NCI-H146 treated with DMSO at 0.1 percent for 48 hours (cell line): ENCODE results near the gene PCDH9.

Source experiments
- DNase-seq: peaks from one replicate; lab custom pipeline; 2025; ENCODE audit not compliant: unreplicated experiment; lab: John Stamatoyannopoulos, UW

Gene PCDH9

DNA sequence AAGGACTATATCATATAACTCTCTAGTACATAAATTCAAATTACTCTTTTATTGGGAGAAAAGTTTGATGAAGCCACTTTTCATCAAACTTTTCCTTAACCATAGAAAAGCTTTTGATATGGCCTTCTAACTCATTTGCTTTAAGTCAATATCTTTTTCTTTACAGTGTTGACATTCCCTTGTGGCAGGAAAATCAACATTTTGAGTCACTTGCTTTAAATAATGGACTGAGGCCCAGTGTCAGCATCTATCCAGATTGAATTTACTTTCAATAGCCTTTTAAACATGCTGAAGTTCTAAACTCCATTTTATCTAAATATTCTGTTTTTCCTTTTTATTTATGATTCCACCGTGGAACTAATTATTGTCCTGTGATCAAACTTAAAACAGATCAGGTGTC is 62.7 kb downstream of the PCDH9 start:
- no peak for DNase-seq

DNA sequence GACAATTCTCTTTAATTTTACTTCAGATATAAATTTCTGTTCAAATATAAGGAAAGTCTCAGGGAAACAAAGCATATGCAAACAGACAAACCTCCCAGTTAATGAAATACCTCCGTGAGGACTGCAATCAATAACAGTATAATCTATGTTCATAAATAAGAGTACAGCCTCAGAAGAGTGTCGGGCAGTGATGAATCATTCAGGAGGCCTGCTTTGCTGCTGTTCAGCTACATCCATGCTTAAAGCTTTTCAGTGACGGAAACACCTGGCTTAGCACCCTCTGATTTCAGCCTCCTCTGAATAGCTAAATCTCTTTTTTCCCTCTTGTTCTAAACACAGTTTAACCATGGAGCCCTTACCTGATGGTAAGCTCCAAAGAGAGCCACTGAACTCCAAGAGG is 69.0 kb downstream of the PCDH9 start:
- no peak for DNase-seq

DNA sequence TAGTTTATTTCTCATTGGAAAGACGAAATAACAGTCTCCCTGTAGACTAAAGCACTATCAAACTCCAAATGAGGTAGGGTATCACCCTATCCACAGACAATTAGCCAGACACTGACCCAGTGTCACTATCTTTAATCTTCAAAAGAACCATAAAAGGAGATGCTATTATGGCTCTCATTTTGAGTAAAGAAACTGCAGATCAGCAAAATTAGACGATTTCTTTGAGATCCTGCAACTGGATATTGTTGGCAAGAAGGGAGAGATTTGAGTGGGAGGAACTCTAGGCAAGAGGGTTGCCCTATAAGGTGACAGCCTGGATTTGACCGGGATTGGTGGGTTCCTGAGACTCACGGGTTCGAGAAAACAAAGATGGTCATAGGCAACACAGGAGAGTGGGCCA is 71.2 kb downstream of the PCDH9 start:
- no peak for DNase-seq

- DNase-seq: no peak
These were observed 73.4 kb downstream of the PCDH9 start for GRCh38 chr13:67156723-67157060.

DNA sequence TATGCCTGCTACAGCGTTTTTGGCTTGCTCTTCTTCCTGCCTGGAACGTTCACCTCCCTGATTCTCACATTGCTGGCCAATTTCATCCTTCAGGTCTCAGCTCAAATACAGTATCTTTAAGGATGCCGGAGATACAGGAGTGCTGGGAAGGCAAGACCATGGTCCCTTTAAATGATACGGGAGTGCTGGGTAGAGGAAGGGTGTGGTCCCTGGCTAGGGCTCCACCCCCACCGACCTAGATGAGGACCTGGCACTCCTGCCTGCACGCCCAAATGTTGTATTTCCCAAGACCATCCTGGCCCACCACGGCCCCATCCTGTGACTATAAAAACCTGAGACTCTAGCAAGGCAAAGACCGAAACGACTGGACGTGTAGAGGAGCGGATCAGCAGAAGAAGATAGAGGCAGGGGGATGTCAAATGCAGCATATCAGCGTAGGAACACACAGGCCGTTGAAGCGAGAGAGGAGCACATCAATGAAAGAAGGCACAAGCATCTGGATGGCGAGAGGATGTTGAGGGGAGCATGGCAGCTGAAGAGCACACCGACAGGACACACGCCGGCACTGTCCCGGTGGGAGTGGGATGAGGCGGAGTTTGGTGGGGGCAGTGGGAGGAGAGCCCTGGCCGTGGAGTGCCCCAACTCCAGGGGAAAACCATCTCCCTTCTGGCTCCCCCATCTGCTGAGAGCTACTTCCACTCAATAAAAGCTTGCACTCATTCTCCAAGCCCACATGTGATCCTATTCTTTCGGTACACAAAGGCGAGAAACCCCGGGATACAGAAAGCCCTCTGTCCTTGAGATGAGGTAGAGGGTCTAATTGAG is 74.0 kb downstream of the PCDH9 start:
- DNase-seq: peak; percentile 63

- no peak for DNase-seq
These were observed 78.1 kb downstream of the PCDH9 start for GRCh38 chr13:67152085-67152484.

DNA sequence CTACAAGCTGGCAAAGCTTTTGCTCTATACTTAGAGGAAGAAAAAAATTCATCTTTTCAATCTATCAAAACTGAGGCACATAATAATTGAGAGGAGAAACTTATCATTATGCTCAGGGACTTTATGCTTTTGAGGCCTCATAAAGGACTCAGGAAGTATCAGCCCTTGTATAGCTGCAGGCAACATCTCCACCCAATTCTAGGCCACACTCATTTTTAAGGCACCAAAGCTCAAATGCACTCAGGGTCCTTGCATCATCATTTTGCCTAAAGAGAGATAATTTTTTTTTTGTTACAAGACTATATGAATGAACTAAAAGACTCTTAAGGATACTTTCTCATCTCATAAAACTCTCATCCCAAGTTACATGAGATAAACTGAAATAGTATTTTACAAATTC is 78.5 kb downstream of the PCDH9 start:
- DNase-seq: no peak

DNA sequence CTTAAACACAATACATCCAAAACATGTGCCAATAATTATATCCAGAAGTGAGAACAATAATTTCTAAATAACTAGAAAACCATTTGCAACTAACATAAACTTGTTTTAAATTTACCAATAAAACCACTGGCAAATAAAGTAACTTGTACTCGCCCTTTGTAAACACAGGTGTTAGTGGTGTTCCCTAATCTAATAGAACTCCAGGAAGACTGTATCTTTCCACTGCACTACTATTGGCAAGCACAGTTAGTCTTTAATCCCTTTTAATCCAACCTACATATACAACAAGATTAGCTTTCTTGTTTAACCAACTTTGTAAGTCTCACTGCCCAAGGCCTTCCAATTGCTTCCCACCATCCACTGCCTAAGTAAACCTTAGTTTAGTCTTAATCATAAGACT is 79.5 kb downstream of the PCDH9 start:
- no peak for DNase-seq

DNA sequence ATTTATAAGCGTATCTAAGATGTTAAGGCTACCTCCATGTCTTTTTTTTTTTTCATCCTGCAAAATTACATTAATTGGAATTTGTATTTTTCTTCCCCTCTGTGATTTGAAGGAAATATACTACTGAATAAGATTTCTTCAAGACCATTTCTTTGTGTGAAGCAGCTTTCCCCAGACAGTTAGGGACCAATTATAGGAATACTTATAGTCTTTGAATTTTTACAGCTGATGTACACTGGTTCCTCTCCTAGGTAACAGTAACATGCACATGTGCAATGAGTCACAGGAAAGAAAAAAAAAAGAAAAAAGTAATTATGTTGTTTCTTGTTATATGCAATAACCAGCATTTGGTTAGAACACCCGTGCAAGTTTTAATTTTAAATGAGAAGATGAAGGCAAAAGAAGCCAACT is 82.0 kb downstream of the PCDH9 start:
- no peak for DNase-seq

- DNase-seq: no peak
These were observed 82.6 kb downstream of the PCDH9 start for GRCh38 chr13:67147342-67148133.

DNA sequence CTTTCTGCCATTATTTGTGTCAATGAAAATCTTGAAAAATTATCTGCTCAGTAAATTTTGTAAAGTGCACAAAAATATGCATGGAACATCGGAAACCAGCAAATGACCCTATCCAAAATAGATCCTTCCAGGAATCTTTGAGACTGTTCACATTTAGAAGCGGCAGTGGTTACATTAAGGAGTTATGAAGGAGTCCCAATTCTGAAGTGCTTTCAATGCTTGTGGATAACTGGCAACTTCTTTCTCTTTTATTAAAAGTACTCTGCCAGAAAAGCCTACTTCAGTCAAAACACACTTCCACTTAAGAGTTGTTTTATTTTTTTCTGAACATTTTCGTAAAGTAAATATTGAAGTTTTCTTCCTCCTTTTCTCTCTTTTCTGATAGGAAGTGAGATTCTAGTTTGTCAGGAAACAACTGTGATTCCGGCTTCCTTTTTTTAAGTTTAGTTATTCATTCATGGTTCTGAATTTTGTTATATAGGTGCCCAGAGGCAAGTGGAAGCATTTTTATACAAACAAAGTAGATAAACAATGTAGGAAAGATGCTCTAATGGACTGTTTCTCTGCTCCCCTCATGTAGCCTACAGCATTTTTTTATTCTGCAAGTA is 83.5 kb downstream of the PCDH9 start:
- DNase-seq: no peak

DNA sequence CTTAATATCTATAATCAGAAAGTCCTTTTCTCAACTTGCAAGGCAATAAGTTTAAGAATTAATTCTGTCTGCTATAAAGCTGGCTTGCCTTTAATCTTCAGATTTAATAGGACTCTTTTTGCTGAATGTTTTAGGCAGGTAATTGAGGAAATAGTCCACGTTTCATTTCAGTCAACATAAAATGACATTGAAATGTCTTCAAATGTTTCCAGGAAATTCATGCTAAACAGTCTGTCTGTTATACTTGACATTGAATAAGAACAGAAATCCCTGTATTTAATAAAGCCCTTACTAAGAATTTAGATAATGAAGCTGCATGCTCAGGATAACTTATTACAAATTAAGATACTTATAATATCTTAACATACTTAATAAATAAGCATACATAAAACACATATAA is 84.2 kb downstream of the PCDH9 start:
- DNase-seq: no peak

GRCh38 chr13:67143544-67144115 is 86.5 kb downstream of the PCDH9 start:
- no peak for DNase-seq

DNA sequence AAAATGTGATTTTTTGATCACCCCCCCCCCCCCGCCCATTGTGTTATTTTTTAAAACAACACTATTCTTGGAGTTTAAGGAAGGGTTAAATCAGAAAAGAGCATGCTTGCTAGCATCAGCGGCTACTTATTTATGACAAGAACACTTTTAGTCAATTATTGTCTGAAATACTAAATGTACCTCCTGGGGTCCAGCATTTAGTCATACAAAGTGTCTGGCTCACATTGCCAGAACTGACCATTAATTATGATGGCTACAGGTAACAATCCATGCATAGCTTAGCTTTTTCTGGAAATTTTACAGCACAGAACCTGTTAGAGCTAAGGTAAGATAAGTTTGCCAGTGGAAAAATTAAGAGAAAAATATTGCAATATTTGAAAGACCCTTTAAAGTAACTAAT is 90.1 kb downstream of the PCDH9 start:
- no peak for DNase-seq

DNA sequence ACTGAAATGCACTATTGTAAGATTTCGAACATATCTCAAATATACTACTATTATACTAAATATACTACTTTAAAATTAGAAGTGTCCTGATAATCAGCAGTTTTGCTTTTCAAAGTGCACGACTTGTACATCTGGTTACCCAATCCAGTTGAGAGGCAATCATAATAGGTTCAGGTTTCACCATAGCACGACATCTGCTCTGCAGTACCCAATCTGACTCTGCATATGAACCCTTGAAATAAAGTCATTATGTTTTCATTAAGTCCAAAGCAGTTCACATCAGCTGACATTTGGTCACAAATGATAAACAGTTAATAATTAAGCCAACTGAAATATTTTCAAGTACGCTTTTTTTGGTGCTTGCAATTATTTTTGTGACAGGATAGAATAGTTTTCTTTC is 90.6 kb downstream of the PCDH9 start:
- no peak for DNase-seq

DNA sequence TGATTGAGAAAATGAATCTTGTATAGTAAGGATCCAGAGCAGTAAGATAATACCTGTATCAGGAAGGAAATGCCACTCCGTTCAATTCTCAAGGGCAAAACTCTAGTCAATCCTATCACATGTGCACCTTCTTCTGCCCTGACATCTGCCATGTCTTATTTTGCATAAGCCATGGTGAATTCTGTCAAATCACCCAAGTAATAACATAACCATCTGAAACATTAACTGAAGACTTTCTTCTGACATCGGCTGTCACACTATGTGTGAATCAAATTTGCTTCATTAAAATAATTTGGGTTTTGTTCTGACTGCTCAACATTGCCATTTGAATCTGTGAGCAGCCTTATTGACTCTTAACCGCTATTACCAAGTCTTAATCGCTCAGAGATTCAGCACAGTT is 91.2 kb downstream of the PCDH9 start:
- DNase-seq: no peak

- no peak for DNase-seq
These were observed 92.9 kb downstream of the PCDH9 start for GRCh38 chr13:67137044-67137735.

GRCh38 chr13:67136157-67136556 is 94.0 kb downstream of the PCDH9 start:
- no peak for DNase-seq

- DNase-seq: no peak
These were observed 94.8 kb downstream of the PCDH9 start for GRCh38 chr13:67135356-67135755.

GRCh38 chr13:67134417-67135129 is 95.6 kb downstream of the PCDH9 start:
- DNase-seq: no peak

DNA sequence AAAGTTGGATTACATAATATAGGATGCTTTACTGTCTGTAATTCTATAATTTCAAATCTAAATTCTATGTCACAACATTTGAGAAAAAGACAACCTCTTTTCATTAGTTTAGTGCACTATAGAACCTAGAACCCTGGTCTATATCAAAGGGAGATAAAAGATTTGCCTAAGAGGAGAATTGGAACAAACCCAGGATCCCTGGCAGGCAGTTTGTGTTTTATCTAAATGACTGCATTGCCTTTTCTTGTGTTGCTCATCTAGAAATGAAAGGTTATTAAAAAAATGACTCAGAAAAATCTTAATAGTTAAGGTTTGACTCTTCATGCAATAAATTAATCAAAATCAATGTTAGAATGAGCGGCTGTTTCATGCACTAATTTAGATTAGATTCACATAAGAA is 96.7 kb downstream of the PCDH9 start:
- DNase-seq: no peak
